SK-N-SH treated with all-trans-retinoic acid at 6 μM for 48 hours (cell line): Measurements from ENCODE around the gene GRM2.

ENCODE experiments used
- ATAC-seq: fragments of 200-7000 bp; cut with Tn5 transposase; 3 replicates; pipeline ENCODE4 v1.9.1; 2020; ENCODE audit warnings: mild to moderate bottlenecking, moderate library complexity
- ARNTL ChIP-seq: fragments of 450-650 bp; formaldehyde crosslinking; IDR thresholded peaks from 2 replicates; pipeline ENCODE4 v1.5.0; 2020; ENCODE audit warnings: low read depth, mild to moderate bottlenecking, moderate library complexity, borderline replicate concordance
- BACH2 ChIP-seq: fragments of 250-450 bp; sonication (Bioruptor Pico); IDR thresholded peaks from 2 replicates; pipeline ENCODE4 v1.9.0; 2021; ENCODE audit warnings: mild to moderate bottlenecking, borderline replicate concordance
- CSDC2 ChIP-seq: fragments of 250-450 bp; sonication (Bioruptor Pico); IDR thresholded peaks from 2 replicates; pipeline ENCODE4 v1.5.0; 2020; ENCODE audit warnings: mild to moderate bottlenecking, moderate library complexity
- ESRRG ChIP-seq: fragments of 250-450 bp; sonication (Bioruptor Pico); IDR thresholded peaks from 2 replicates; pipeline ENCODE4 v1.6.1; 2021; ENCODE audit warnings: mild to moderate bottlenecking
- GLIS3 ChIP-seq: fragments of 250-450 bp; sonication (Bioruptor Pico); IDR thresholded peaks from 2 replicates; pipeline ENCODE4 v1.5.0; 2020; ENCODE audit warnings: mild to moderate bottlenecking, moderate library complexity
- ISL1 ChIP-seq: fragments of 250-450 bp; sonication (Bioruptor Pico); IDR thresholded peaks from 2 replicates; pipeline ENCODE4 v2.1.2; 2022; ENCODE audit warnings: mild to moderate bottlenecking, moderate library complexity
- OSR1 ChIP-seq: fragments of 250-450 bp; sonication (Bioruptor Pico); IDR thresholded peaks from 2 replicates; pipeline ENCODE4 v1.8.0; 2022; ENCODE audit warnings: moderate library complexity, mild to moderate bottlenecking, inconsistent platforms
- RARB ChIP-seq: fragments of 250-450 bp; sonication (Bioruptor Pico); IDR thresholded peaks from 2 replicates; pipeline ENCODE4 v1.8.0; 2021; ENCODE audit warnings: mild to moderate bottlenecking, moderate library complexity
- SNAI2 ChIP-seq: fragments of 250-450 bp; sonication (Bioruptor Pico); IDR thresholded peaks from 2 replicates; pipeline ENCODE4 v1.5.0; 2020; ENCODE audit warnings: mild to moderate bottlenecking, moderate library complexity
- TCF4 ChIP-seq: fragments of 250-450 bp; sonication (Bioruptor Pico); IDR thresholded peaks from 2 replicates; pipeline ENCODE4 v1.8.0; 2021; ENCODE audit warnings: mild to moderate bottlenecking, moderate library complexity, borderline replicate concordance
- TOX ChIP-seq: fragments of 250-450 bp; sonication (Bioruptor Pico); IDR thresholded peaks from 2 replicates; pipeline ENCODE4 v1.8.0; 2021; ENCODE audit warnings: mild to moderate bottlenecking, moderate library complexity, borderline replicate concordance
- ZC3H10 ChIP-seq: fragments of 250-450 bp; sonication (Bioruptor Pico); IDR thresholded peaks from 2 replicates; pipeline ENCODE4 v1.5.1; 2021; ENCODE audit warnings: mild to moderate bottlenecking, moderate library complexity
- ZFP3 ChIP-seq: fragments of 250-450 bp; sonication (Bioruptor Pico); IDR thresholded peaks from 2 replicates; pipeline ENCODE4 v1.5.0; 2020; ENCODE audit warnings: mild to moderate bottlenecking, moderate library complexity
- ZFP30 ChIP-seq: fragments of 450-650 bp; formaldehyde crosslinking; IDR thresholded peaks from 2 replicates; pipeline ENCODE4 v1.5.0; 2022; ENCODE audit warnings: mild to moderate bottlenecking, moderate library complexity
- ZNF565 ChIP-seq: fragments of 450-650 bp; formaldehyde crosslinking; conservative IDR thresholded peaks from 2 replicates; pipeline ENCODE4 v1.5.0; 2020; ENCODE audit warnings: low read depth, mild to moderate bottlenecking, moderate library complexity
- ZNF70 ChIP-seq: fragments of 450-650 bp; formaldehyde crosslinking; IDR thresholded peaks from 2 replicates; pipeline ENCODE4 v1.5.0; 2020; ENCODE audit warnings: mild to moderate bottlenecking, moderate library complexity
- ZNF8 ChIP-seq: fragments of 450-650 bp; formaldehyde crosslinking; IDR thresholded peaks from 2 replicates; pipeline ENCODE4 v1.5.0; 2020; ENCODE audit warnings: mild to moderate bottlenecking, moderate library complexity
- TF ChIP-seq, protein P1 (sequence below): fragments of 250-450 bp; sonication (Bioruptor Pico); IDR thresholded peaks from 2 replicates; pipeline ENCODE4 v1.5.0; 2020; ENCODE audit warnings: mild to moderate bottlenecking, moderate library complexity
- TF ChIP-seq, protein P2 (sequence below): fragments of 250-450 bp; sonication (Bioruptor Pico); IDR thresholded peaks from 2 replicates; pipeline ENCODE4 v1.5.1; 2020; ENCODE audit warnings: low read depth, mild to moderate bottlenecking, moderate library complexity
- TF ChIP-seq, protein P3 (sequence below): fragments of 250-450 bp; sonication (Bioruptor Pico); IDR thresholded peaks from 2 replicates; pipeline ENCODE4 v1.8.0; 2020; ENCODE audit warnings: mild to moderate bottlenecking, moderate library complexity, borderline replicate concordance
- TF ChIP-seq, protein P4 (sequence below): fragments of 250-450 bp; sonication (Bioruptor Pico); IDR thresholded peaks from 2 replicates; pipeline ENCODE4 v1.5.1; 2021; ENCODE audit warnings: mild to moderate bottlenecking, moderate library complexity

GRM2 gene

DNA sequence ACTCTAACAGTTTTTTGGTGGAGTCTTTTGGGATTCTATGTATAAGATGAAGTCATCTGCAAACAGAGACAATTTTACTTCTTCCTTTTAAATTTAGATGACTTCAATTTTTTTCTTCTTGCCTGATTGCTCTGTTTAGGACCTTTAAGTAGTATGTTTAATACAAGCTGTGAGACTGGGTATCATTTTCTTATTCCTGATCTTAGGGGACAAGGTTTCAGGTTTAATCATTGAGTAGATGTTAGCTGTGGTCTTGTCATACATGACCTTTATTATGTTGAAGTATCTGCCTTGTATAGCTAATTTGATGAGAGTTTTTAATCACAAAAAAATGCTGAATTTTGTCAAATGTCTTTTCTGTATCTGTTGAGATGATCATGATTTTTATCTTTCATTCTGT, 20.6 kb downstream of the GRM2 start:
- no peak for ATAC-seq

DNA sequence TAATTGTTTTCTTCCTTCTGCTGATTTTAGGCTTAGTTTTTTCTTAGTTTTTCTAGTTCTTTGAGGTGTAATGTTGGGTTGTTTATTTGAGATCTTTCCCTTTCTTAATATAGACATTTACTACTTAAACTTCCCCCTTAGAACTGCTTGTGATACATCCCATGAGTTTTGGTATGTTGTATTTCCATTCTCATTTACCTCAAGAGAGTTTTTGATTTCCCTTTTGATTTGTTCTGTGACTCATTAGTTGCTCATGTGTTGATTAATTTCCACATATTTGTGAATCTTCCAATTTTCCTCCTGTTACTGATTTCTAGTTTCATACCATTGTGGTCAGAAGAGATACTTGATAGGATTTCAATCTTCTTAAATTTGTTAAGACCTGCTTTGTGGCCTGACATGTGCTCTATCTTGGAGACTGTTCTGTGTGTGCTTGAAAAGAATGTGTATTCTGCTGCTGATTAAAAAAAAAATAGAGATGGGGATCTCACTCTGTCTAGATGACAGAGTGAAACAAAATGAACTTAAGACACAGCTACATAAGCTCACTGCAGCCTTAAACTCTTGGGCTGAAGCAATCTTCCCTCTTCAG, 22.3 kb downstream of the GRM2 start:
- TF ChIP-seq ZNF70 (CRISPR knock-in tag) (no peak), GLIS3 (CRISPR knock-in tag) (no peak), CSDC2 (no peak)
- TF ChIP-seq, protein P1, sequence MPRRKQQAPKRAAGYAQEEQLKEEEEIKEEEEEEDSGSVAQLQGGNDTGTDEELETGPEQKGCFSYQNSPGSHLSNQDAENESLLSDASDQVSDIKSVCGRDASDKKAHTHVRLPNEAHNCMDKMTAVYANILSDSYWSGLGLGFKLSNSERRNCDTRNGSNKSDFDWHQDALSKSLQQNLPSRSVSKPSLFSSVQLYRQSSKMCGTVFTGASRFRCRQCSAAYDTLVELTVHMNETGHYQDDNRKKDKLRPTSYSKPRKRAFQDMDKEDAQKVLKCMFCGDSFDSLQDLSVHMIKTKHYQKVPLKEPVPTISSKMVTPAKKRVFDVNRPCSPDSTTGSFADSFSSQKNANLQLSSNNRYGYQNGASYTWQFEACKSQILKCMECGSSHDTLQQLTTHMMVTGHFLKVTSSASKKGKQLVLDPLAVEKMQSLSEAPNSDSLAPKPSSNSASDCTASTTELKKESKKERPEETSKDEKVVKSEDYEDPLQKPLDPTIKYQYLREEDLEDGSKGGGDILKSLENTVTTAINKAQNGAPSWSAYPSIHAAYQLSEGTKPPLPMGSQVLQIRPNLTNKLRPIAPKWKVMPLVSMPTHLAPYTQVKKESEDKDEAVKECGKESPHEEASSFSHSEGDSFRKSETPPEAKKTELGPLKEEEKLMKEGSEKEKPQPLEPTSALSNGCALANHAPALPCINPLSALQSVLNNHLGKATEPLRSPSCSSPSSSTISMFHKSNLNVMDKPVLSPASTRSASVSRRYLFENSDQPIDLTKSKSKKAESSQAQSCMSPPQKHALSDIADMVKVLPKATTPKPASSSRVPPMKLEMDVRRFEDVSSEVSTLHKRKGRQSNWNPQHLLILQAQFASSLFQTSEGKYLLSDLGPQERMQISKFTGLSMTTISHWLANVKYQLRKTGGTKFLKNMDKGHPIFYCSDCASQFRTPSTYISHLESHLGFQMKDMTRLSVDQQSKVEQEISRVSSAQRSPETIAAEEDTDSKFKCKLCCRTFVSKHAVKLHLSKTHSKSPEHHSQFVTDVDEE (CRISPR knock-in tag), result no peak
- TF ChIP-seq, protein P2, sequence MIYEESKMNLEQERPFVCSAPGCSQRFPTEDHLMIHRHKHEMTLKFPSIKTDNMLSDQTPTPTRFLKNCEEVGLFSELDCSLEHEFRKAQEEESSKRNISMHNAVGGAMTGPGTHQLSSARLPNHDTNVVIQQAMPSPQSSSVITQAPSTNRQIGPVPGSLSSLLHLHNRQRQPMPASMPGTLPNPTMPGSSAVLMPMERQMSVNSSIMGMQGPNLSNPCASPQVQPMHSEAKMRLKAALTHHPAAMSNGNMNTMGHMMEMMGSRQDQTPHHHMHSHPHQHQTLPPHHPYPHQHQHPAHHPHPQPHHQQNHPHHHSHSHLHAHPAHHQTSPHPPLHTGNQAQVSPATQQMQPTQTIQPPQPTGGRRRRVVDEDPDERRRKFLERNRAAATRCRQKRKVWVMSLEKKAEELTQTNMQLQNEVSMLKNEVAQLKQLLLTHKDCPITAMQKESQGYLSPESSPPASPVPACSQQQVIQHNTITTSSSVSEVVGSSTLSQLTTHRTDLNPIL (CRISPR knock-in tag), result no peak
- no peak for ATAC-seq

More for the DNA sequence above, 20.6 kb downstream of the GRM2 start:
- TF ChIP-seq ARNTL, result no peak
- no peak for TF ChIP-seq ZC3H10 (CRISPR knock-in tag)
- TF ChIP-seq, protein P3, sequence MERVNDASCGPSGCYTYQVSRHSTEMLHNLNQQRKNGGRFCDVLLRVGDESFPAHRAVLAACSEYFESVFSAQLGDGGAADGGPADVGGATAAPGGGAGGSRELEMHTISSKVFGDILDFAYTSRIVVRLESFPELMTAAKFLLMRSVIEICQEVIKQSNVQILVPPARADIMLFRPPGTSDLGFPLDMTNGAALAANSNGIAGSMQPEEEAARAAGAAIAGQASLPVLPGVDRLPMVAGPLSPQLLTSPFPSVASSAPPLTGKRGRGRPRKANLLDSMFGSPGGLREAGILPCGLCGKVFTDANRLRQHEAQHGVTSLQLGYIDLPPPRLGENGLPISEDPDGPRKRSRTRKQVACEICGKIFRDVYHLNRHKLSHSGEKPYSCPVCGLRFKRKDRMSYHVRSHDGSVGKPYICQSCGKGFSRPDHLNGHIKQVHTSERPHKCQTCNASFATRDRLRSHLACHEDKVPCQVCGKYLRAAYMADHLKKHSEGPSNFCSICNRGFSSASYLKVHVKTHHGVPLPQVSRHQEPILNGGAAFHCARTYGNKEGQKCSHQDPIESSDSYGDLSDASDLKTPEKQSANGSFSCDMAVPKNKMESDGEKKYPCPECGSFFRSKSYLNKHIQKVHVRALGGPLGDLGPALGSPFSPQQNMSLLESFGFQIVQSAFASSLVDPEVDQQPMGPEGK, result no peak
- no peak for TF ChIP-seq GLIS3 (CRISPR knock-in tag)
- TF ChIP-seq ISL1, result no peak
- TF ChIP-seq TCF4, result no peak
- TF ChIP-seq TOX (CRISPR knock-in tag), result no peak
- no peak for TF ChIP-seq BACH2 (CRISPR knock-in tag)
- TF ChIP-seq, protein P4, sequence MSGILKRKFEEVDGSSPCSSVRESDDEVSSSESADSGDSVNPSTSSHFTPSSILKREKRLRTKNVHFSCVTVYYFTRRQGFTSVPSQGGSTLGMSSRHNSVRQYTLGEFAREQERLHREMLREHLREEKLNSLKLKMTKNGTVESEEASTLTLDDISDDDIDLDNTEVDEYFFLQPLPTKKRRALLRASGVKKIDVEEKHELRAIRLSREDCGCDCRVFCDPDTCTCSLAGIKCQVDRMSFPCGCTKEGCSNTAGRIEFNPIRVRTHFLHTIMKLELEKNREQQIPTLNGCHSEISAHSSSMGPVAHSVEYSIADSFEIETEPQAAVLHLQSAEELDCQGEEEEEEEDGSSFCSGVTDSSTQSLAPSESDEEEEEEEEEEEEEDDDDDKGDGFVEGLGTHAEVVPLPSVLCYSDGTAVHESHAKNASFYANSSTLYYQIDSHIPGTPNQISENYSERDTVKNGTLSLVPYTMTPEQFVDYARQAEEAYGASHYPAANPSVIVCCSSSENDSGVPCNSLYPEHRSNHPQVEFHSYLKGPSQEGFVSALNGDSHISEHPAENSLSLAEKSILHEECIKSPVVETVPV (CRISPR knock-in tag), result no peak
- no peak for TF ChIP-seq ZFP30
- no peak for TF ChIP-seq ZNF8 (CRISPR knock-in tag)
- no peak for TF ChIP-seq ESRRG (CRISPR knock-in tag)
- TF ChIP-seq ZFP3, result no peak
- TF ChIP-seq OSR1 (CRISPR knock-in tag), result no peak

DNA sequence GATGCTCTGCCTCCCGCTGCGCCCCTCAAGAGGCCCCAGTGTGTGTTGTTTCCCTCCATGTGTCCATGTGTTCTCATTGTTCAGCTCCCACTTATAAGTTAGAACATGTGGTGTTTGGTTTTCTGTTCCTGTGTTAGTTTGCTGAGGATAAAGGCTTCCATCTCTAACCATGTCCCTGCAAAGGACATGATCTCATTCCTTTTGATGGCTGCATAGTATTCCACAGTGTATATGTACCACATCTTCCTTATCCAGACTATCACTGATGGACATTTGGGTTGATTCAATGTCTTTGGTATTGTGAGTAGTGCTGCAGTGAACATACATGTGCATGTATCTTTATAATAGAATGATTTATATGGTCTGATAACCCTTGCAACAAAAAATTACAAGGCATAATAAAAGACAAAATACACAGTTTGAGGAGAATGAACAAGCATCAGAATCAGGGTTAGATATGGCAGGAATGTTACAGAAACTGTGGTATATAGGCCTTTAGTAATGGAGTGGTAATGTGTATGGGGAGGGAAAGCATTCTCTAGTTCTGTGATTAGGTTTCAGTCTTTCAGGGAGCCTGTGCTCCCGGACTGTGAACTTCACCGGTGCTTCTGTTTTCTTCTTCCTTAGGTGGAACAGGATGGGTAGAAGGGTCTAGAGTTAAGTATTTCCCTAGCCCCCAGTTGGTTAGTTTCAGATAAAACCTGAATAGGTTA, 27.1 kb downstream of the GRM2 start:
- no peak for TF ChIP-seq ESRRG (CRISPR knock-in tag)
- no peak for TF ChIP-seq ZNF70 (CRISPR knock-in tag)
- TF ChIP-seq RARB (CRISPR knock-in tag), result no peak
- no peak for TF ChIP-seq ZNF565 (CRISPR knock-in tag)
- TF ChIP-seq, protein P2 (CRISPR knock-in tag), result no peak
- no peak for TF ChIP-seq SNAI2 (CRISPR knock-in tag)
- TF ChIP-seq ZFP3, result no peak
- no peak for TF ChIP-seq ISL1
- no peak for TF ChIP-seq TOX (CRISPR knock-in tag)
- no peak for ATAC-seq
